Vagina (tissue), 2 donors: ENCODE measurements around the gene DIPK2B.

Experiments used
- CTCF ChIP-seq, 3 experiments: fragments of 450-650 bp in 2 of 3; fragments of 200-600 bp in 1 of 3; sonication (generic) in 1 of 3; IDR thresholded peaks; one replicate each; pipeline ENCODE4 v1.5.1; 2017 to 2019; ENCODE audit warnings: antibody characterized with exemption in 3 of 3, mild to moderate bottlenecking in 2 of 3, moderate library complexity in 2 of 3
- POLR2A ChIP-seq, 2 donors: fragments of 450-650 bp; IDR thresholded peaks; one replicate each; pipeline ENCODE4 v1.6.1; 2017; ENCODE audit warnings: antibody characterized with exemption in 2 of 2, mild to moderate bottlenecking in 2 of 2, moderate library complexity in 2 of 2

DNA sequence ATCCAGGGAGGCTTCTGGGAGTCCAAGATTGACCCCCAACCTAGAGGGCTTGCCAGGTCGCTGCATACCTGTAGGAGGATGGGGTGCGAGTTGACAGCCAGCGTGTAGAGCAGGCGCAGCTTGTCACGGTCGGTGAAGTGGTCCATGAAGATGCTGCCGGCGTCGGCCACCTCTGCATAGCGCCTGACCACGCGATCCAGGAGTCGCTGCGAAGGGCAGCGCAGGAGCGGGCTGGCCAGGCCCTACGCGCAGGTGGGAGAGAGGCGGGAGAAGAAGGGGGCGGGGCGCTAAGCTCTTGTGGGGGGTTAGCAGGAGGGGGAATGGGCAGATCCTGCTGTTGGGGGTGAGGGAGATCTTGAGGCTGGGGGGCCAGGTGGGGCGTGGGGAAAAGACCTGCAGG is 43.0 kb downstream of the DIPK2B start:
- no peak for TF ChIP-seq CTCF (IDR thresholded peaks at IDR 0.05)
- TF ChIP-seq POLR2A (IDR thresholded peaks at IDR 0.05): no peak
